Cerebellar cortex (tissue), 1 donor: ENCODE measurements around the gene STAT1.

Experiments
- DNase-seq: peaks from one replicate; pipeline ENCODE4 v3.0.0-alpha.2; 2015; ENCODE audit warnings: low spot score

The STAT1 gene

DNA sequence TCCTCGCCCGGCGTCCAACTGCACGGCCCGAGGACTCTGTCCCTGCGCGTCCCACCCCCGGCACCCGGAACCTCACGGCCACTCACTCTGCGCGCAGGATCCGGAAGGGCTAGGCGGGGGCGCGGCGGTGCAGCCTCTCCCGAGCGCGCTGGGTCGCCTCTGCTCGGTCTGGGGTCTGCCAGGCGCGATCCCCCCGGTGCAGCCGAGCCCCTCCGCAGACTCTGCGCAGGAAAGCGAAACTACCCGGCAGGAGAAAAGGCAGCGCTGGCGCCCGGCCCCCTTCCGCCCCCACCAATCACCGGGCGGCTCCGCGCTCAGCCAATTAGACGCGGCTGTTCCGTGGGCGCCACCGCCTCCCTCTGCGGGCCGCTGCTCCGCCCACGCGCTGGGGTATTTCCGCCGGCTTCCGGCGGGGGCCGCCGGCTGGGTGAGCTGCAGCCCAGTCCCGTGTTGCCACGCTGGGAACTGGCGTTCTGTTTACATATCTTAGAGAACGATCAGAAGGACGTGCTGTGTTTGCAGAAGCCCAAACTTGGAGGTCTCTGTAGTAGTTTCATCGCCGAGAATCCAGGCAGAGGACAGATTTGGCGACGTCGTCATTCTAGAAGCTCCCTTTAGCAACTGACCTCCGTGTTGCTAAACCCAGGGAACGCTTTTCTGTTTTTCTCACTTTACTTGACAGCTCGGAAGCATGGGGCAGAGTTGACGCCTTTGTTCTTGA is at the start of gene STAT1:
Gene STAT1, minus strand, starts transcription at position 240 of the 721 bp plus-strand sequence. CDS start 4,168 bp downstream, outside the sequence.
- DNase-seq: peak; percentile 86

DNA sequence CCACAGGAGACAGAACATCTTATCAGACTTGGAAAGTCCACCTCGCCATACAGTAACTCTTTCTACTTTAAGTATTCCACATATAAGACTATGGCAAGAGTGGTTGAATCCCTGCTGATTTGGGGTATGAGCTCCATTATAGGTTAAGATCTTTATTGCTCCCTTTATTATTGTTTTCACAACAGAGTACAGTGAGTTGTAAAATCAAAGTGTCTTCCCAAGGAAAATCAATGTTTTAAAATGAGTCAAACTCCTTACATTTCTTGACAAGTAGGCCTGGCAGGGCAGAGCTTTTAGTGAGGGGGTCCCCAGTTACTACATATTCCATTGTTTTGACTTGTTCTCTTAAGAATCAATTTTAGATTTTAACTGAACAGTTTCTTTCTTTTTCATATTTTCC is 49.6 kb upstream of the STAT1 start:
- no peak for DNase-seq

DNA sequence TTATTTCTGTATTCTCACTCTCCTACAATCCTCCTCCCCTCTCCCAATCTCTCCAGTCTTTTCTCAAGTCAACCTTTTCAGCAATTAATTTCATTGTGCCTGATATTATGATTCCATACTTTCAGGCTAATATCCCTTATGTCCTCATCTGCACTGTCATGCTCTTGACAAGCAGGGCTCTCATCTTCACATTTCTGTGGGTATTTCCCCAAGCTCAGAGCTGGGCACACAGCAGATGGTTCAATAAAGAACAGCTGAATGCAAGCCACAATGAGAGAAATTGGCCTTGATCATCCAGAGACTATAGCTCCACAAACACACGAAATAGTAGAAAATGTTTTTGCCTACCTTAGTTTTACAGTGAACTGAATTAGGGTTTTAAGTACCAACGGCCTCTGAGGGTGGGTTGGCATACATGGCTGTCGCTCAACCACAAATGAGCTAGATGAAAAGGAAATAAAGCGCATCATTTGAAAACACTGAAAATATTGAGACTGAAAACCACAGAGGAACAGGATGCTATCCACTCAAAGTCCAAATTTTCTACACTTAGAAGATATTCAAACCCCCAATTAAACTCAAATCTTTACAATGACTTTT is 47.5 kb upstream of the STAT1 start:
- no peak for DNase-seq

DNA sequence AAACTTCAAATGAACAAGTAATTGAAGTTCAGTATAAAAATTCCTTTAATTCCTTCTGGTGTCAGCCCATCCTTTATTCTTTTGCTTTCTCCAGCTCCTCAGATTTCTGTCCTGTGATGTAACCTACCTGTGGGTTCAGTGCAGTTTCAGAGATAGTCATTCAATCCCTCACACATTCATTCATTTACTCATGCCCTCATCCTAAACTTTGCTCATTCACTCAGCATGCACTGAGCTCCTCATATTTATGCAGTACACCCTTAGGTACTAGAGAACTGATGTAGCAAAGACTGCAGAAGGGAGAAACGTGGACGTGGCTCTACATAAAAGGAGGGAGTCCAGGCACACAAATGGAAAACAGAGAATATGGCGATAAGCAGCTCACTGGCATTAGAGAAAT is 45.3 kb upstream of the STAT1 start:
- no peak for DNase-seq

DNA sequence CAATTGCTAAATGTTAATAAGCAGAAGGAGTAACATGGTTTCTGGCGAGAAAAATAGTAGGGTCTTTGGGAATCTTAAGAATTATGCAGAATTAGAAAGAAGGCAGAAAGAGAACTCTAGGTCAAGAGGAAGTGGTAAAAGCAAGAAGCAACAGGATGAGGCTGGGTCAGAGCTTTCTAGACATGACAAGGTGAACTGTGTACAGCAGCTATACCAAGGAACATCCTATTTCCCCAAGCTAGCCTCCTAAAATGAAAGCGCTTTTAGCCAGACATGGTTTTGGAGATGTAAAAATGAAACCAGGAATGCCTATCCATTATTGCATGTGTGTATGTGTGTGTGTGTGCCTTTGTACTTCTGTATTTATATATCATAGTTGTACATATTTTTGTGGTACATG is 42.3 kb upstream of the STAT1 start:
- no peak for DNase-seq

DNA sequence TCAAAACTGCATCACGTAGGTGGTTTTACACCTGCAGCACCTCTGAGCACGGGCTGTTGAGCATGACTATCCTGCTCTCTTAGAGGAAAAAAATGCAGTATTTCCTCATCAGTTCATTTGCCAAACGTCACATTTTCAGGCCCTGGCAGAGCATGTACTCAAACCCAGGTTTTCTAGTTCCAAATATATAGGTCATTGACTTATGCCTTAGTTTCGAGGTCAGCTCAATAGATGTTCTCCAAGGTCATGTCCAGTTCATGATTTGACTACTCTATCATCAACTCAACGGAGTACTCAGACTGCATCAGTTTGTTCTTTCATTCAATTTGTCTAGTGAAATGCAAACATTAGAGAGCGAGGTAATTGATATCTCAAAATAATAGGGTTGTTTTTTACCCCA is 39.3 kb upstream of the STAT1 start:
- DNase-seq: no peak

DNA sequence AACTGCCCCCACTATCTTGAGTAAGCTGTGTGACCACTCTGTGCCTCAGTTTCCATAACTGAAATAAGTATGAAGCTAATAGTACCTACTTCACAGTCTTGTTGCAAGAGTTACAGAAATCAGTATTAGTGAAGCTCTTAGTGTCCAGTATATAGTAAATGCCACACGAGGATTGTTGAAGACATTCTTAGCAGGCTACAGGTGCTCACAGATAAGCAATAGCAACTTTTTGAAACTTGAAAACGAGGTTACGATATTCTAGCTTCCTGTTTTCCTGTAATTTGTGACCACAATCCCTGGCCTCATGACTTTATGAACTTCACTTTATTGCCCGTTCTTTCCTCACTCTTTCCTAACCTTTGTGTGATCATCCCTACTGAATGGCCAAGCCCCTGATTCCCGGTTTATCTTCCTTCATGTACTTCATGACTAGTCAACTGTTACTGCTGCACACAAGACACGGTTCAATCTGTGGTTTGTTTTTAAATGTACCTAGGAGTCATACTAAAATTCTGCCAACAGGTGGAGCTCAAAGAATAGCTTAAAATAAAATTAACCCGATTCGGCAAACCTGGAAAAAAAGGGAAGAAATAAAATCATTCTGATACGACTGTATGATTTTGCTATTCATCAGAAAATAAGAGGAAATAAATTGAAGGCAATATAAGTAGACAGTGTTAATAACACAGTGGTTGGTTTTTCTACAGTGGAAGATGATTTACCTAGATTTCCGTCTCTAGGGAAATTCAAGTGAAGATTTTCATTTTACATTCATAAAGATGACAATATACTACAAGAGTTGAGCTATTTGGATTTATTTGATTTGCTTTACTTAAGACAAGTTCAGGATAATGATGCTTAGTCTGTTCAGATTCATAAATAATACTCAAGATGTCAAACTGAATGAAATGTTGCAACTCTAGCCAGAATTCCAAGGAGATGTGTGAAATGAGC is 38.1 kb upstream of the STAT1 start:
- peak; percentile 52 for DNase-seq

DNA sequence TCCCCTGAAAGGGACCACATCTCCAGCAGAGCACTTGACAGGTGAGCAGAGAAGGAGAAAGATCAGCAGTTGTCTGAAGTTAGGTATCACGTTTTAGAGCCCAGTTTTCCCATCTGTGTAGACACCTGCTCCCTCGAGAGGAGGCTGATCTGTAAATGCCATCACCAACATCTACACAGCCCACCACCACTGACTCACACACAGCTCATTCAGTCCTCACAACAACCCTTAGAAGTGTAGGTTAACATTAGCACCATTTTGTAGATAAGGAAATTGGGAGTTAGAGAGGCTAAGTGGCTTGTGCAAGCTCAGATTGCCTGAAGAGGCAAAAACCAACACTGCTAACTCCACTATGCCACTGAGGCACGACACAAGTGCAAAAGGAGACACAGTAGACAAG is 37.2 kb upstream of the STAT1 start:
- no peak for DNase-seq

DNA sequence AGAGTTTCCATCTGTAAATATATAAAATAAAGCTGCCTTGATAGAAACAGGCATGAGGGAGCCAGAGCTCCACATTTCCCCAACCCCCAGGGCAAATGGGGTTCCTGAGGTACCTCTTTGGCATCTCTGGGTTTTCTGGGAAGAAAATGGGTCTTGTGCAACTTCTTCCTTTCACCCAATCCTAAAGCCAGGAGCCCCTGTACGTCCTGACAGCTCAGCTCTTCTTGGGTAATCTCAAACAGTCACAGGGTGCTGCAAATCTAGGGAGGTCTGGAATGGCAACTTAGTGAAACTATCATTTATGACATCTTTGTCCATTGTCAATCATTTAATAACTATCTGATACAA is 36.6 kb upstream of the STAT1 start:
- no peak for DNase-seq

DNA sequence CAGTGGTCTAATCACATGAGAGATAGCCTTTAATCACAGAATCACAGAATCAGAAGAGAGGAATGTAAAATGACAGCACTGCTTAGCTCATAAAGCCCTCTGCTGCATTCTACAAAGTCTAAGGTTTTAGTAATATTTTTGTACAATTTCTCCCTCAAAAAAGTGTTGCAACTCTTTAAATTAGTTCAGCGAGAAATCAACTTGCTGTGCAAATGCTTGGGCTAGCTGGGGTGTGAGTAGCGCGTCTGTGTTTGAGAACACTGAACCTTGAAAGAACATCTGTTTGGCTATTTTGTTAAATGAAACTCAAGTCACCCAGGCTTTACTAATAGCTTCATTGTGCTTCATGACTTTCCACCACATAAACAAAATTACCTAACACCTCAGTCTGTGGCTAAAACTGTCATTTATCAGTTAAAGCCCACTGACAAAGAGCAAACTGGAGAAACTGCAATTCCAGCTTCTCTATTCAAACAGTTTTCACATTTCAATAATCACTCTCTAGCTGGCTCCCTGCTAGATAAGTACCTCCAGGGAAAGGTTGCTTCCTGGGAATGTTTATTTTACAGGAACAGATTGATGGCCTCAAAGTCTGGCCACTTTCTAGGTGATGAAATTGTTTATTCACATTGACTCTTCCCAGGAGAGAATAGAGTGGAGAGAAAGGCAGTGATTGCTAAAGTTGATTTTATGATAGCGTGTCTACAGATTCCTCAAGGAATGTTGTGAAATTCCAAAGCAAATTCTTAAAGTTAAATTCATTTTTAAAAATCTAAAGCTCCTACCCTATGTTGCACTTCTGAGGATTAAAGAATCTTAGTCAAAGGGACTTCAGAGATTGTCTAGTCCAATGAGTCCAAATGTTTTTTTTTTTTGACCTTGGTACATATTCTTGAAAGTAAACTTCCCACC is 36.0 kb upstream of the STAT1 start:
- DNase-seq: no peak

DNA sequence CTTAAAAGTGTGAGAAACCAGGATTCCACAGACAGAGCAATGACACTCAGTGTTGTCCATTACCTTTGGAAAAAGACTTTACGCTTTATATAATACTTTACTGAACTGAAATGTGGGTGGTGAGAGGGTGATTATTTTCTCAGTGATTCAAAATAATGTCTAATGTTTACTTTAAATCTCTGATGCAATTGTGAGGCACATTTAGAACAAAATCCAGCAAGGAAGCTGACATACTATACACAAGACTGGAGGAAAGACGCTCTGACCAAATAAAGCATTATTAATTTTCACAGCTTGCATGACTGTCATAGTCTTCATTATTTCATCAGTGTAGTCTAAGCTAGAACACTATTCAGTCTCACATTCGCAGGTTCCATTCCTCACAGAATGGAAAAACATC is 34.1 kb upstream of the STAT1 start:
- no peak for DNase-seq

DNA sequence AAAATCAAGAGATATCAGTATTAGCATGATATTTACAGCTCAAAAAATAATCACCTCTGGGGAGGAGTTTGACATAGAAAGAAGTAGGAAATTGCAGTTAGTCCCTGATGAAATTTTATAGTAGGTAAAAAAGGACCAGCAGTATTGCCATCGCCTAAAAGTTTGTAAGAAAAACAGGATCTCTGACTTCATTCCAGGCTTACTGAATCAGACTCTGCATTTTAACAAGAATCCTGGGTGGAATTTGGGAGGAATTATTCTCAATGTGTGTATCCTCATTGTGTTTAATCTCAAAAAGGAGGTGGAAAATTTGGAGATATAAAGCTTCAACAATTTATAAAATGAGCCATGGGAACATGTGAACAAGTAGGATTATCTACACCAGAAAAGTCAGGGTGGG is 31.2 kb upstream of the STAT1 start:
- no peak for DNase-seq

DNA sequence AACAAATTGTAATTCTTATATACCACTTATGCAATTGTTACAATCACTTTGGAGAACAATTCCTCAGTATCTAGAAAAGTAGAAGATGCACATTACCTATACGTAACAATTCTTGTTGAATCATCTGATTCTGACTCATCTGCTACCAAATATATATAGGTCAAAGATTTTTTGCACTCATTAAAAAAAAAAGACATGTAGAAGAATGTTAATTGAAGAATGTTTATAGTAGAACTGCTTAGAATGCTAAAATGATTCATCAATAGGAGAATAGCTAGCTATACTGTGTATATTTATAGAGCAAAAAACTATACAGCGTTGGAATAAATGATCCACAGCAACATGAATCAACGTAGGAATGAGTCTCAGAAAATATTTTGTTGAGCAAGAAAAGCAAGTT is 29.5 kb upstream of the STAT1 start:
- no peak for DNase-seq

DNA sequence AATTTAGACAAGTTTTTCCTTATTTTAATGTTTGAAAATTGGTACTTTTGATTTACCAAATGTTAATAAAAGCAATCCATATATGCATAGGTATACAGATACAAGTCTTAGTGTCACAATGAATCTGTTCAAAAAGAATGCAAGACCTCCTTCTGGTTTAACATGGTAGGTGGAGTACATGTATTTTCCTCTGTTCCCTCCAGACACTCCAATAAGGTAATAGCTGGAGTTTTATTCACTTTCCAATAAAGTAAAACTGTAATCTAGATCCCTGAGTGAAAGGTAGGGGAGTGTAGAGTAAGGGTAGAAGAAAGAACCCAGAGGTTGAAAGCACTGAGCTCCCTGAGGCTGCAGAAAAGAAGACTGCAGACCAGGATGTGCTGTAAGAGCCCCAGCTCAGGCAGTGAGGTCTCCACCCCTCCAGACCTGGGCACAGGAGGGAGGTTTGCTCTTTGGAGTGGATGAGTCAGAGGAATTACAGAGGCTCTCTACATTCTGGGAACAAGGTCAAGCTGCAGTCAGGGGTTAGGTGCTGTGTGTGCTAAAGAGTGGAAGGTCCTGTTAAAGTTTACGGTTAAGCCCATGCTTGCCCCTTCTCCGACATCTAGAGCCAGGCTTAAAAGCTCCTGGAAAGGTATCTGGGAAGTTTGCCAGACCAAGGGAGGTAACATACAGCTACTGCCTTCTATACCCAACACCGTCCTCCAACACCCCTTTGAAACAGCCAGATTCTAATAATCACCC is 27.6 kb upstream of the STAT1 start:
- DNase-seq: no peak

DNA sequence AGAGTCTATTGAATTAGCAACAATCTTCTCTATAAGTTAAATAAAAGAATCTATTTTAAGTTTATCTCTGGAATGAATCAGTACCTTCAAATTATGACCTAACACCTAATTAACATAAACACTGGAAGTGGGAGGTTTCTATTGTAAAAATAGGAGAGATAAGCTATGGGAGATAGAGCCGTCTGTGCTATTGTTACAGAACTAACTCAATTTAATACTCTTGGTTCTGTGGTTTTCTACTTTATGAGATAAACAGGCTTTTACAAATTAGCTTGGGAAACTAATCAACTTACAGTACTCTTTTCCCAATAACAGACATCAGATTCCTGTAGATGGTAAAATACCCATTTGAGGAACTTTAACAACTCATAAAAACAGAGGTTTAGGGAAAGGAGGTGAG is 25.6 kb upstream of the STAT1 start:
- no peak for DNase-seq

DNA sequence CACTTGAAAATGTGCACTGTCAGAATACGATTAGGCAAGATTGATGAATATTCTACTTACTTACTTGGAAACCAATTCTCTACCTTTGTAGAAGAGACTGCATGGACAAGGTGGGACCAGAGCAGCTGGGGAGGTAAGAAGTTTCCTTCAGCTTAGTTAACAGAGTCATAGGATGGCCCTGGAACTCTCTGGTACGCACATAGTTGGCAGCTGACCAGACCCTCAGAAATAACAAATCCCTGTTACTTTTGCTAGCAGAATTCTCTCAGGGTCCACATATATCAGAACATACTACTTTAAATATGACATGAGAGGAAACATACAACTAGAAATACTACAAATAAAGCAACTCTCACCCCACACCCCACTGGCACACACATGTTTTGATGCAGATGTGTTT is 24.8 kb upstream of the STAT1 start:
- DNase-seq: no peak

DNA sequence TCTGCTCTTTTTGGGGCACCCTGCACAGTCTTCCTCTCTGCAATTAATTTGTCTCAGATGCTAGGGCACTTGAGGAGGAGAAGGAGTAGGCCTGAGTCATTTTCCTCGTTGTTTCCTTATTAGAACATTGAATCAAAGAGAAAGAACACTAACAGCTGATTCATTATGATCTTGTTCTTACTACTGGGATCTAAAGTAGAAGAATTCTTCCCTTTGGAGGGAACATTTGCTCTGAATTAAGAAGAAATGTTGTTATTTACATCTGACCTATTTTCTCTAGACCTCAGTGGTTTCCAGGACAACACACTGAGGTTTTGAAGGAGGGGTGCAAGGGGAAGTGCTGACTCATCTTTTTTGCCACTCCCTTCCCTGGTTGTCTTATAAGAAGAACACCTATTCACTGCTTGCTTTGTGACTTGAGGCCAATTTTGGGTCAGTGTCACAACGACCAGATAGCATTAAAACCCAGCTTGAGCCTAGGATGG is 24.3 kb upstream of the STAT1 start:
- no peak for DNase-seq

DNA sequence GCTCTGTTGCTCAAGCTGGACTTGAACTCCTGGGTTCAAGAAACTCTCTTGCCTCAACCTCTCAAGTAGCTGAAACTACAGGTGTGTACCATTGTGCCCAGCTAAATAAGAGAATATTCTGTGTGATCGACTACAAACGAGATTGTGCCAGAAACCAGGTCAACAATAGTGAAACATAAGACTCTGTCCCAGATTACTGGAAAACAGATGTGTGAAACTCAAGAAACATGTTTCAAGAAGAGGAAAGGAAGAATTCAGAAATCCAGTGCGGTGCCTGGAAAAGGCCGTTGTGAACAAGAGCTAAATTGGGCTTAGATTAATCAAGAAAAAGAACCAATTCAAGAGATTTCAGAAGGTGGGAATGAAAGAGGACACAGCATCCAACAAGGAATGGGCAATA is 23.4 kb upstream of the STAT1 start:
- DNase-seq: no peak

DNA sequence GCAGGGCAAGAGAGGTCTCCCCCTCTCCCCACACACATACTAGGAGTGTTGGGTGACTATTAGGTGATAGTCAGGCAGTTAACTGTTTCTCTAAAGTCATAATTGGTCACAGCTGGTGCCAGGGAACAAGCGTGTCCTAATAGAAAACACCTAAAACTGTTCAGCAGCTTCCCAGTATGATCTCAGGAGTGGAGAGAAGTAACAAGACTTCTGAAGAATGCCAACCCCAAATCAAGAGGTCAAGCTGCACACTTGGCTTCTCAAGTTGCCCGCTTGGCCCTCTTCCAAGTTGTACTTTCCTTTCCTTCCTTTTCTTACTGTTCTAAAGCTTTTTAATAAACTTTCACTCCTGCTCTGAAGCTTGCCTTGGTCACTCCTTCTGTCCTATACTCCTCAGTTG is 22.4 kb upstream of the STAT1 start:
- no peak for DNase-seq

DNA sequence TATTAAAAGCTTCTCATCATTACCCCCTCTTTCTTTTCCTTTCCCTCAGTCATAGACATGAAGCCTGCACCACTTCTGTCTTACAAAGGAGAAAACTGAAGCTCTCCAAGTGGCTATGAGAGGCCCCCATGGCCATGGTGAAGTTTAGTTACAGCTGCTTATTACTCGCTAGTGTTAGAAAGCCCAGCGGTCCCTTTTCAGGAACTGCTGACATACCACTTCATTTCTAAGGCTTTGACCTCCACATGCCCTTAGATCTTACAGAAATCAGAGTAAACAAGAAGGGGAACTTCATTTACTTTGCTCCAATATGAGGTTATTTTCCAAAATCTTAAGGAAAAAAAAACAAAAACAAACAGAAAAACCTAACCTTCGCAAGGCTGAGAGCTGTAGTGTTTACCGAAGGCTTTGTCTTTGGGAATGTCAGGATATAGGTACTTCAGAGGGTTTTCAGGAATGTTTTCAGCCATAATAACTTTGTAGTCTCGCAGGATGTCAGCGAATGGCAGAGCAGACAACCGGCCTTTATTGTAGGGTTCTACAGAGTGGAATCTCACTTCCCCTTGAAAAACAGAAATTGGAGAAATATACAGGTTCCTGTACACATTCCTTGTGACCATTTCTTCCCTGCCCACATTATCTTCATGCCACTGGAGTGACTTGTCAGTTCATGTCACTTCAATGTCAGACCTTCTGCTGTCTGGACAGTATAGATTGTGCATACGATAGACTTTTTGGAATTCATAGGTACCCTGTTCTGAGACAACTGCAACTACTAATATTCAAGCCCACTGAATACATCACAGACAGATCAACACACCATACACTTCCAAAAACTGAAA is 18.8 kb upstream of the STAT1 start:
- no peak for DNase-seq
